Liver (tissue), 9 donors: Measurements from ENCODE around the gene SDK2. TPM values are rescaled to one million over a fixed set of nuclear protein-coding genes. Genes with fewer than 3 reads are reported as not detected.
A peak's percentile ranks its signal among the peaks of the same experiment; 100 is the strongest.

Experiments used
- DNase-seq: peaks from one replicate; pipeline ENCODE4 v3.0.0-alpha.2; 2017; ENCODE audit warnings: low spot score
- H3K27ac ChIP-seq, 2 donors: one replicate each; pipeline ENCODE4 v1.7.0; 2013; ENCODE audit warnings: inconsistent platforms in 2 of 2, low read length in 2 of 2, control low read depth in 1 of 2, low read depth in 1 of 2, mild to moderate bottlenecking in 1 of 2
- H3K27me3 ChIP-seq, 4 donors: one replicate each; pipeline versions ENCODE4 v1.6.1 to v1.7.0; 2013; ENCODE audit warnings: low read length in 3 of 4, inconsistent platforms in 1 of 4, mild to moderate bottlenecking in 1 of 4, moderate library complexity in 1 of 4; ENCODE audit not compliant: control insufficient read depth in 4 of 4, insufficient read depth in 4 of 4
- H3K36me3 ChIP-seq, 4 donors: one replicate each; pipeline versions ENCODE4 v1.6.1 to v1.7.0; 2013; ENCODE audit warnings: low read length in 3 of 4, mild to moderate bottlenecking in 3 of 4, low read depth in 1 of 4, moderate library complexity in 1 of 4; ENCODE audit not compliant: control insufficient read depth in 4 of 4, insufficient read depth in 3 of 4
- H3K4me1 ChIP-seq, 4 donors: one replicate each; pipeline versions ENCODE4 v1.6.1 to v1.7.0; 2013; ENCODE audit warnings: low read length in 3 of 4, mild to moderate bottlenecking in 3 of 4, moderate library complexity in 1 of 4; ENCODE audit not compliant: control insufficient read depth in 4 of 4, insufficient read depth in 4 of 4
- H3K4me3 ChIP-seq, 3 donors: one replicate each; pipeline versions ENCODE4 v1.6.1 to v1.7.0; 2013; ENCODE audit warnings: low read length in 3 of 3, control low read depth in 1 of 3, low read depth in 1 of 3, mild to moderate bottlenecking in 1 of 3
- H3K9ac ChIP-seq, 2 donors: one replicate each; pipeline ENCODE4 v1.7.0; 2013; ENCODE audit warnings: low read length in 2 of 2, mild to moderate bottlenecking in 2 of 2, moderate library complexity in 2 of 2, control low read depth in 1 of 2, low read depth in 1 of 2
- H3K9me3 ChIP-seq, 4 donors: one replicate each; pipeline versions ENCODE4 v1.6.1 to v1.7.0; 2013; ENCODE audit warnings: low read length in 3 of 4; ENCODE audit not compliant: control insufficient read depth in 4 of 4
- EGR1 ChIP-seq, 2 donors: IDR thresholded peaks; 2 replicates each; pipeline ENCODE4 v1.6.1; 2016 to 2018; ENCODE audit warnings: antibody characterized with exemption in 2 of 2, low read depth in 2 of 2
- FOXA1 ChIP-seq: IDR thresholded peaks from 2 replicates; pipeline ENCODE4 v1.6.1; 2016; ENCODE audit warnings: antibody characterized with exemption
- FOXA2 ChIP-seq: IDR thresholded peaks from 2 replicates; pipeline ENCODE4 v1.6.1; 2016; ENCODE audit warnings: antibody characterized with exemption
- GABPA ChIP-seq, 2 donors: IDR thresholded peaks in 1 of 2; conservative IDR thresholded peaks in 1 of 2; 2 replicates each; pipeline ENCODE4 v1.6.1; 2016; ENCODE audit warnings: antibody characterized with exemption in 2 of 2, mild to moderate bottlenecking in 1 of 2, moderate library complexity in 1 of 2
- HNF4A ChIP-seq, 2 donors: conservative IDR thresholded peaks; 2 replicates each; pipeline ENCODE4 v1.6.1; 2016; ENCODE audit warnings: antibody characterized with exemption in 2 of 2, mild to moderate bottlenecking in 2 of 2
- HNF4G ChIP-seq: IDR thresholded peaks from 2 replicates; pipeline ENCODE4 v1.6.1; 2016; ENCODE audit warnings: antibody characterized with exemption
- JUND ChIP-seq, 2 donors: IDR thresholded peaks; 2 replicates each; pipeline ENCODE4 v1.6.1; 2016; ENCODE audit warnings: antibody characterized with exemption in 2 of 2
- MAX ChIP-seq: IDR thresholded peaks from 2 replicates; pipeline ENCODE4 v1.6.1; 2016; ENCODE audit warnings: antibody characterized with exemption
- NR2F2 ChIP-seq: IDR thresholded peaks from 2 replicates; pipeline ENCODE4 v1.6.1; 2016; ENCODE audit warnings: antibody characterized with exemption
- RAD21 ChIP-seq, 2 donors: IDR thresholded peaks; 2 replicates each; pipeline ENCODE4 v1.6.1; 2016; ENCODE audit warnings: antibody characterized with exemption in 2 of 2, mild to moderate bottlenecking in 2 of 2
- RXRA ChIP-seq, 2 donors: IDR thresholded peaks; 2 replicates each; pipeline ENCODE4 v1.6.1; 2017 to 2018; ENCODE audit warnings: antibody characterized with exemption in 2 of 2, mild to moderate bottlenecking in 1 of 2
- SP1 ChIP-seq: IDR thresholded peaks from 2 replicates; pipeline ENCODE4 v1.6.1; 2018; ENCODE audit warnings: antibody characterized with exemption, mild to moderate bottlenecking
- TAF1 ChIP-seq: conservative IDR thresholded peaks from 2 replicates; pipeline ENCODE4 v1.6.1; 2016; ENCODE audit warnings: antibody characterized with exemption, mild to moderate bottlenecking
- YY1 ChIP-seq: IDR thresholded peaks from 2 replicates; pipeline ENCODE4 v1.6.1; 2016; ENCODE audit warnings: antibody characterized with exemption, mild to moderate bottlenecking
- ZBTB33 ChIP-seq: IDR thresholded peaks from 2 replicates; pipeline ENCODE4 v1.6.1; 2016; ENCODE audit warnings: antibody characterized with exemption
- whole genome bisulfite sequencing: extraction: QIAGEN DNeasy Blood & Tissue Kit; methylation state at CpG from one replicate; pipeline ENCODE4 v1.1.7; 2013; 5-methylcytosine and 5-hydroxymethylcytosine counted together
- polyA plus RNA-seq, 2 donors: library from polyadenylated mRNA; stranded (reverse) in 1 of 2; unstranded in 1 of 2; fragments of 200-250 nt in 1 of 2; fragments of >200 nt in 1 of 2; fragmentation: Nextera tagmentation in 1 of 2; extraction: Ambion mirVana in 1 of 2; gene quantifications; one replicate each; pipeline versions ENCODE4 v1.2.1 to v1.2.3, GENCODE V29; 2013 to 2015
- total RNA-seq, 2 donors: library from RNA; depleted of rRNA; stranded (reverse); fragments of >200 nt; gene quantifications; one replicate each; pipeline ENCODE4 v1.2.3, GENCODE V29; 2014
- TF ChIP-seq, protein P1 (sequence below): IDR thresholded peaks from 2 replicates; pipeline ENCODE4 v1.6.1; 2016; ENCODE audit warnings: antibody characterized with exemption
- TF ChIP-seq, protein P2 (sequence below): IDR thresholded peaks from 2 replicates; pipeline ENCODE4 v1.6.1; 2016; ENCODE audit warnings: antibody characterized with exemption, mild to moderate bottlenecking
- TF ChIP-seq, protein P3 (sequence below): fragments of 150-350 bp; IDR thresholded peaks from 2 replicates; pipeline ENCODE4 v1.5.1; 2017; ENCODE audit warnings: improper control_type of control experiment, low read depth, low read length; ENCODE audit not compliant: missing input control
- donor health status: healthy.
- donor health status: healthy.
- donor health status: healthy.
- donor health status: healthy.
- donor health status: healthy.

The SDK2 gene
- total and polyA plus RNA-seq, 4 donors: 0.05 to 0.42 (median 0.10) TPM

GRCh38 chr17:73300392-73300791 lies 343.9 kb downstream of the SDK2 start:
- Histone ChIP-seq H3K36me3 (peaks cover 0 to 2% (median 0%) of the 10 kb centered on the region in 4 donors), H3K9ac (no peak overlapping the region), H3K27me3 (no peaks in the 10 kb centered on the region), H3K27ac (peak overlapping the region in 1 of 2 donors; percentile 40), H3K4me1 (peaks cover 17 to 54% (median 30%) of the 10 kb centered on the region in 4 donors), H3K9me3 (no peaks in the 10 kb centered on the region), H3K4me3 (no peak overlapping the region)
- WGBS: 73% methylated on average over 3 of the region's 3 CpGs
- peak; percentile 66 for TF ChIP-seq MAX
- TF ChIP-seq ZBTB33: peak; percentile 47
- peak; percentile 65 for TF ChIP-seq FOXA2
- peak; percentile 27 for TF ChIP-seq HNF4G
- peak; percentile 34 to 81 for TF ChIP-seq EGR1 (IDR thresholded peaks at IDR 0.05; ENCODE audit: low read depth in 2 of 2)
- peak; percentile 78 to 81 for TF ChIP-seq HNF4A (conservative IDR thresholded peaks at IDR 0.05)
- TF ChIP-seq TAF1: no peak
- peak in 1 of 2 donors; percentile 28 for TF ChIP-seq RAD21 (IDR thresholded peaks at IDR 0.05)
- TF ChIP-seq JUND (IDR thresholded peaks at IDR 0.05): peak in 1 of 2 donors; percentile 53
- no peak for TF ChIP-seq GABPA (IDR thresholded peaks at IDR 0.05 in 1 of 2, conservative IDR thresholded peaks at IDR 0.05 in 1 of 2)
- TF ChIP-seq SP1: peak; percentile 54
- TF ChIP-seq, protein P1, sequence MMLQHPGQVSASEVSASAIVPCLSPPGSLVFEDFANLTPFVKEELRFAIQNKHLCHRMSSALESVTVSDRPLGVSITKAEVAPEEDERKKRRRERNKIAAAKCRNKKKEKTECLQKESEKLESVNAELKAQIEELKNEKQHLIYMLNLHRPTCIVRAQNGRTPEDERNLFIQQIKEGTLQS: no peak
- TF ChIP-seq YY1: peak; percentile 47
- peak; percentile 61 for TF ChIP-seq FOXA1
- no peak for TF ChIP-seq NR2F2
- TF ChIP-seq, protein P2, sequence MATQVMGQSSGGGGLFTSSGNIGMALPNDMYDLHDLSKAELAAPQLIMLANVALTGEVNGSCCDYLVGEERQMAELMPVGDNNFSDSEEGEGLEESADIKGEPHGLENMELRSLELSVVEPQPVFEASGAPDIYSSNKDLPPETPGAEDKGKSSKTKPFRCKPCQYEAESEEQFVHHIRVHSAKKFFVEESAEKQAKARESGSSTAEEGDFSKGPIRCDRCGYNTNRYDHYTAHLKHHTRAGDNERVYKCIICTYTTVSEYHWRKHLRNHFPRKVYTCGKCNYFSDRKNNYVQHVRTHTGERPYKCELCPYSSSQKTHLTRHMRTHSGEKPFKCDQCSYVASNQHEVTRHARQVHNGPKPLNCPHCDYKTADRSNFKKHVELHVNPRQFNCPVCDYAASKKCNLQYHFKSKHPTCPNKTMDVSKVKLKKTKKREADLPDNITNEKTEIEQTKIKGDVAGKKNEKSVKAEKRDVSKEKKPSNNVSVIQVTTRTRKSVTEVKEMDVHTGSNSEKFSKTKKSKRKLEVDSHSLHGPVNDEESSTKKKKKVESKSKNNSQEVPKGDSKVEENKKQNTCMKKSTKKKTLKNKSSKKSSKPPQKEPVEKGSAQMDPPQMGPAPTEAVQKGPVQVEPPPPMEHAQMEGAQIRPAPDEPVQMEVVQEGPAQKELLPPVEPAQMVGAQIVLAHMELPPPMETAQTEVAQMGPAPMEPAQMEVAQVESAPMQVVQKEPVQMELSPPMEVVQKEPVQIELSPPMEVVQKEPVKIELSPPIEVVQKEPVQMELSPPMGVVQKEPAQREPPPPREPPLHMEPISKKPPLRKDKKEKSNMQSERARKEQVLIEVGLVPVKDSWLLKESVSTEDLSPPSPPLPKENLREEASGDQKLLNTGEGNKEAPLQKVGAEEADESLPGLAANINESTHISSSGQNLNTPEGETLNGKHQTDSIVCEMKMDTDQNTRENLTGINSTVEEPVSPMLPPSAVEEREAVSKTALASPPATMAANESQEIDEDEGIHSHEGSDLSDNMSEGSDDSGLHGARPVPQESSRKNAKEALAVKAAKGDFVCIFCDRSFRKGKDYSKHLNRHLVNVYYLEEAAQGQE: peak; percentile 31
- TF ChIP-seq, protein P3, sequence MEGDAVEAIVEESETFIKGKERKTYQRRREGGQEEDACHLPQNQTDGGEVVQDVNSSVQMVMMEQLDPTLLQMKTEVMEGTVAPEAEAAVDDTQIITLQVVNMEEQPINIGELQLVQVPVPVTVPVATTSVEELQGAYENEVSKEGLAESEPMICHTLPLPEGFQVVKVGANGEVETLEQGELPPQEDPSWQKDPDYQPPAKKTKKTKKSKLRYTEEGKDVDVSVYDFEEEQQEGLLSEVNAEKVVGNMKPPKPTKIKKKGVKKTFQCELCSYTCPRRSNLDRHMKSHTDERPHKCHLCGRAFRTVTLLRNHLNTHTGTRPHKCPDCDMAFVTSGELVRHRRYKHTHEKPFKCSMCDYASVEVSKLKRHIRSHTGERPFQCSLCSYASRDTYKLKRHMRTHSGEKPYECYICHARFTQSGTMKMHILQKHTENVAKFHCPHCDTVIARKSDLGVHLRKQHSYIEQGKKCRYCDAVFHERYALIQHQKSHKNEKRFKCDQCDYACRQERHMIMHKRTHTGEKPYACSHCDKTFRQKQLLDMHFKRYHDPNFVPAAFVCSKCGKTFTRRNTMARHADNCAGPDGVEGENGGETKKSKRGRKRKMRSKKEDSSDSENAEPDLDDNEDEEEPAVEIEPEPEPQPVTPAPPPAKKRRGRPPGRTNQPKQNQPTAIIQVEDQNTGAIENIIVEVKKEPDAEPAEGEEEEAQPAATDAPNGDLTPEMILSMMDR: no peak
- TF ChIP-seq RXRA (IDR thresholded peaks at IDR 0.05): peak; percentile 62 to 80
- no peak for DNase-seq
